HCT116 (cell line): Measurements from ENCODE around the gene CHKA. TPM values are rescaled to one million over a fixed set of nuclear protein-coding genes. Genes with fewer than 3 reads are reported as not detected.

Source experiments
- ATAC-seq: fragments of 200-7000 bp; cut with Tn5 transposase; 2 replicates; pipeline ENCODE4 v1.9.1; 2020; ENCODE audit warnings: mild to moderate bottlenecking, moderate library complexity
- BruUV-seq: library from RNA; stranded (reverse); fragments of 400-500 nt; replicated peaks from 2 replicates; lab custom pipeline; 2021; lab: Mats Ljungman, UMichigan
- CTCF ChIA-PET: fragments of 300-600 bp; sonication (Branson Sonifier 250); formaldehyde crosslinking; loops from one replicate; lab custom pipeline; 2021; ENCODE audit warnings: antibody characterized with exemption; lab: Charles Lee
- POLR2A ChIA-PET: fragments of 300-600, 350-600 bp; sonication (Branson Sonifier 250); formaldehyde crosslinking; loops from one replicate; lab custom pipeline; 2021; ENCODE audit warnings: antibody characterized with exemption; lab: Charles Lee
- RAD21 ChIA-PET, 2 experiments: fragments of 300-600 bp; sonication (Branson Sonifier 250); formaldehyde crosslinking; loops; one replicate each; lab custom pipeline; 2023; ENCODE audit warnings: low total read pairs in 2 of 2; ENCODE audit not compliant: uncharacterized antibody in 2 of 2, unreplicated experiment in 2 of 2, low non-redundant PET in 1 of 2; lab: Charles Lee
- DNase-seq: peaks from one replicate; pipeline ENCODE4 v3.0.0-alpha.2; 2010; ENCODE audit warnings: low read depth, low spot score
- H2AFZ ChIP-seq: fragments of 200-600 bp; shearing (Covaris generic), sonication (generic); 2 replicates; pipeline ENCODE4 v1.6.1; 2017; ENCODE audit warnings: low read depth, mixed run types, mixed read lengths, antibody characterized with exemption, low read length; ENCODE audit not compliant: poor library complexity, severe bottlenecking
- H3K27ac ChIP-seq: 2 replicates; pipeline ENCODE4 v1.5.1; 2012; ENCODE audit warnings: low read depth, low read length
- H3K27me3 ChIP-seq: fragments of 200-600 bp; sonication (generic); 2 replicates; pipeline ENCODE4 v1.6.1; 2016; ENCODE audit warnings: mixed run types, low read length, mixed read lengths; ENCODE audit not compliant: insufficient read depth
- H3K36me3 ChIP-seq, 2 experiments: fragments of 200-500 bp in 1 of 2; fragments of 200-600 bp in 1 of 2; sonication (Bioruptor generic) in 1 of 2; sonication (generic) in 1 of 2; 2 replicates each; pipeline versions ENCODE4 v1.5.1 to v1.6.1; 2014 to 2016; ENCODE audit warnings: low read length in 2 of 2, inconsistent platforms in 1 of 2, mixed read lengths in 1 of 2, mixed run types in 1 of 2; ENCODE audit not compliant: insufficient read depth in 2 of 2, control insufficient read depth in 1 of 2
- H3K4me1 ChIP-seq, 2 experiments: fragments of 200-600 bp in 1 of 2; sonication (generic) in 1 of 2; 2 replicates each; pipeline versions ENCODE4 v1.5.1 to v1.6.1; 2012 to 2017; ENCODE audit warnings: low read length in 2 of 2, inconsistent platforms in 1 of 2, mild to moderate bottlenecking in 1 of 2, mixed read lengths in 1 of 2, mixed run types in 1 of 2, moderate library complexity in 1 of 2; ENCODE audit not compliant: insufficient read depth in 2 of 2, control insufficient read depth in 1 of 2
- H3K4me2 ChIP-seq: fragments of 200-600 bp; sonication (generic); 2 replicates; pipeline ENCODE4 v1.6.1; 2017; ENCODE audit warnings: mixed run types, low read length, mixed read lengths
- H3K4me3 ChIP-seq, 2 experiments: fragments of 200-600 bp in 1 of 2; sonication (generic) in 1 of 2; replicated peaks in 1 of 2; 2 replicates each; pipeline ENCODE4 v1.5.1; 2011 to 2016; ENCODE audit warnings: low read length in 2 of 2, control low read depth in 1 of 2, low read depth in 1 of 2, mild to moderate bottlenecking in 1 of 2, mixed read lengths in 1 of 2, mixed run types in 1 of 2
- H3K79me2 ChIP-seq: fragments of 200-600 bp; sonication (generic); 2 replicates; pipeline ENCODE4 v1.6.1; 2017; ENCODE audit warnings: mild to moderate bottlenecking, mixed run types, low read length, moderate library complexity, mixed read lengths; ENCODE audit not compliant: insufficient read depth
- H3K9ac ChIP-seq: fragments of 200-600 bp; sonication (generic); 2 replicates; pipeline ENCODE4 v1.6.1; 2016; ENCODE audit warnings: low read length, mixed read lengths
- H3K9me2 ChIP-seq: fragments of 200-600 bp; sonication (generic), shearing (Covaris generic); 2 replicates; pipeline ENCODE4 v1.6.1; 2017; ENCODE audit warnings: mixed run types, mild to moderate bottlenecking, moderate library complexity; ENCODE audit not compliant: insufficient read depth
- H3K9me3 ChIP-seq, 2 experiments: fragments of 200-500 bp in 1 of 2; fragments of 200-600 bp in 1 of 2; sonication (Bioruptor generic) in 1 of 2; sonication (generic) in 1 of 2; 2 replicates each; pipeline ENCODE4 v1.6.1; 2014 to 2017; ENCODE audit warnings: low read length in 2 of 2, mixed read lengths in 2 of 2, inconsistent platforms in 1 of 2, low read depth in 1 of 2, mild to moderate bottlenecking in 1 of 2, mixed run types in 1 of 2, moderate library complexity in 1 of 2; ENCODE audit not compliant: control insufficient read depth in 1 of 2, insufficient read depth in 1 of 2
- H4K20me1 ChIP-seq: fragments of 200-600 bp; sonication (generic), shearing (Covaris generic); 2 replicates; pipeline ENCODE4 v1.6.1; 2017; ENCODE audit warnings: mixed run types, mild to moderate bottlenecking, moderate library complexity; ENCODE audit not compliant: insufficient read depth
- CBX3 ChIP-seq: IDR thresholded peaks from 2 replicates; pipeline ENCODE4 v1.6.1; 2012; ENCODE audit warnings: low read depth
- CEBPB ChIP-seq: IDR thresholded peaks from 2 replicates; pipeline ENCODE4 v1.6.1; 2012; ENCODE audit warnings: low read depth
- EGR1 ChIP-seq: IDR thresholded peaks from 2 replicates; pipeline ENCODE4 v1.6.1; 2012; ENCODE audit warnings: low read depth
- EZH2 ChIP-seq: fragments of 200-600 bp; sonication (generic); IDR thresholded peaks from 2 replicates; pipeline ENCODE4 v1.6.1; 2017; ENCODE audit warnings: antibody characterized with exemption, mixed run types
- JUND ChIP-seq: IDR thresholded peaks from 2 replicates; pipeline ENCODE4 v1.6.1; 2012
- RAD21 ChIP-seq: IDR thresholded peaks from 2 replicates; pipeline ENCODE4 v1.6.1; 2012; ENCODE audit warnings: low read depth, mild to moderate bottlenecking
- SIN3A ChIP-seq: IDR thresholded peaks from 2 replicates; pipeline ENCODE4 v1.6.1; 2012; ENCODE audit warnings: low read depth
- TCF7L2 ChIP-seq: IDR thresholded peaks from 2 replicates; pipeline ENCODE4 v1.7.0; 2011; ENCODE audit warnings: borderline replicate concordance, inconsistent platforms; ENCODE audit not compliant: insufficient read depth, insufficient read length; ENCODE audit errors: extremely low read depth
- intact Hi-C: fragments of 100-400 bp; cut with micrococcal nuclease; formaldehyde crosslinking; loops from 2 replicates; pipeline ENCODE4 v1.10.0; 2022
- total RNA-seq: library from RNA; stranded (reverse); gene quantifications from one replicate; pipeline ENCODE4 v1.2.1, GENCODE V29; 2021; ENCODE audit not compliant: unreplicated experiment
- TF ChIP-seq, protein P1 (sequence below): IDR thresholded peaks from 2 replicates; pipeline ENCODE4 v1.6.1; 2012
- TF ChIP-seq, protein P2 (sequence below): IDR thresholded peaks from 2 replicates; pipeline ENCODE4 v1.6.1; 2012
- TF ChIP-seq, protein P3 (sequence below): IDR thresholded peaks from 2 replicates; pipeline ENCODE4 v1.6.1; 2011; ENCODE audit warnings: mild to moderate bottlenecking, low read length, moderate library complexity; ENCODE audit not compliant: insufficient replicate concordance; ENCODE audit errors: extremely low read depth

CHKA gene
- total RNA-seq, 1 experiment from 2014 or later = 33.1 TPM

DNA sequence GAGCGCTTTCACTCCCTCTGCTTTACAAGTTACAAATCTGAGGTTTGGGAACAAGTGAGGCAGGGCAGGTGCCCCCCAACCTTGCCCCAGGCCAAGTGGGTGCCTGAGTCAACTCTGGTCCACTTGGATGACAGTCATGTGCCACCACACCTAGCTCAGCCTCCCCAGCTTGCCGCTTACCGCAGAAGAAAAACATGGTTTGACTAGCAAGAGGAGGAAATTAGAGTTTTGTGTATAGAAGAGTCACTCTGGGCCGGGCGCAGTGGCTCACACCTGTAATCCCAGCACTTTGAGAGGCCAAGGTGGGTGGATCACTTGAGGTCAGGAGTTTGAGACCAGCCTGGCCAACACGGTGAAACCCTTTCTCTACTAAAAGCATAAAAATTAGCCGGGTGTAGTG lies 27.7 kb upstream of the CHKA start:
- TF ChIP-seq, protein P1, sequence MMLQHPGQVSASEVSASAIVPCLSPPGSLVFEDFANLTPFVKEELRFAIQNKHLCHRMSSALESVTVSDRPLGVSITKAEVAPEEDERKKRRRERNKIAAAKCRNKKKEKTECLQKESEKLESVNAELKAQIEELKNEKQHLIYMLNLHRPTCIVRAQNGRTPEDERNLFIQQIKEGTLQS = no peak
- TF ChIP-seq EGR1 = no peak
- no peak for TF ChIP-seq SIN3A
- no peak for TF ChIP-seq CEBPB
- no peak for TF ChIP-seq CBX3
- TF ChIP-seq RAD21 = no peak
- TF ChIP-seq EZH2 = no peak
- TF ChIP-seq JUND = no peak
- TF ChIP-seq, protein P2, sequence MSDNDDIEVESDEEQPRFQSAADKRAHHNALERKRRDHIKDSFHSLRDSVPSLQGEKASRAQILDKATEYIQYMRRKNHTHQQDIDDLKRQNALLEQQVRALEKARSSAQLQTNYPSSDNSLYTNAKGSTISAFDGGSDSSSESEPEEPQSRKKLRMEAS = no peak
- TF ChIP-seq, protein P3, sequence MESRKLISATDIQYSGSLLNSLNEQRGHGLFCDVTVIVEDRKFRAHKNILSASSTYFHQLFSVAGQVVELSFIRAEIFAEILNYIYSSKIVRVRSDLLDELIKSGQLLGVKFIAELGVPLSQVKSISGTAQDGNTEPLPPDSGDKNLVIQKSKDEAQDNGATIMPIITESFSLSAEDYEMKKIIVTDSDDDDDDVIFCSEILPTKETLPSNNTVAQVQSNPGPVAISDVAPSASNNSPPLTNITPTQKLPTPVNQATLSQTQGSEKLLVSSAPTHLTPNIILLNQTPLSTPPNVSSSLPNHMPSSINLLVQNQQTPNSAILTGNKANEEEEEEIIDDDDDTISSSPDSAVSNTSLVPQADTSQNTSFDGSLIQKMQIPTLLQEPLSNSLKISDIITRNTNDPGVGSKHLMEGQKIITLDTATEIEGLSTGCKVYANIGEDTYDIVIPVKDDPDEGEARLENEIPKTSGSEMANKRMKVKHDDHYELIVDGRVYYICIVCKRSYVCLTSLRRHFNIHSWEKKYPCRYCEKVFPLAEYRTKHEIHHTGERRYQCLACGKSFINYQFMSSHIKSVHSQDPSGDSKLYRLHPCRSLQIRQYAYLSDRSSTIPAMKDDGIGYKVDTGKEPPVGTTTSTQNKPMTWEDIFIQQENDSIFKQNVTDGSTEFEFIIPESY = no peak
- TF ChIP-seq TCF7L2 = no peak
- TF ChIP-seq, all 23 proteins: peak for 0
- ChIA-PET POLR2A (no interaction called here), CTCF (no interaction called here), RAD21 (no interaction called here)
- BruUV-seq = no TSS peak
- intact Hi-C loops = no loop called here
- ATAC-seq (no peak), DNase-seq (no peak)
- no peaks in the 10 kb centered on the region for H3K79me2 ChIP-seq
- H3K9me2 ChIP-seq = no peaks in the 10 kb centered on the region
- no peaks in the 10 kb centered on the region for H3K36me3 ChIP-seq
- no peak overlapping the region for H2AFZ ChIP-seq
- H3K4me1 ChIP-seq = peaks cover 16 to 24% of the 10 kb centered on the region in 2 experiments; a peak in 3 of 4 replicates
- no peak overlapping the region for H3K9ac ChIP-seq
- no peaks in the 10 kb centered on the region for H3K27me3 ChIP-seq
- H3K9me3 ChIP-seq = no peaks in the 10 kb centered on the region
- H3K4me2 ChIP-seq = no peak overlapping the region
- no peak overlapping the region for H3K4me3 ChIP-seq
- no peak overlapping the region for H3K27ac ChIP-seq
- no peaks in the 10 kb centered on the region for H4K20me1 ChIP-seq
